GM21367 (cell line): Measurements from ENCODE around the gene TPRN.

Source experiments
- ATAC-seq: cut with Tn5 transposase; IDR thresholded peaks from one replicate; pipeline ENCODE4 v1.9.1; 2021; ENCODE audit not compliant: unreplicated experiment

TPRN gene

DNA sequence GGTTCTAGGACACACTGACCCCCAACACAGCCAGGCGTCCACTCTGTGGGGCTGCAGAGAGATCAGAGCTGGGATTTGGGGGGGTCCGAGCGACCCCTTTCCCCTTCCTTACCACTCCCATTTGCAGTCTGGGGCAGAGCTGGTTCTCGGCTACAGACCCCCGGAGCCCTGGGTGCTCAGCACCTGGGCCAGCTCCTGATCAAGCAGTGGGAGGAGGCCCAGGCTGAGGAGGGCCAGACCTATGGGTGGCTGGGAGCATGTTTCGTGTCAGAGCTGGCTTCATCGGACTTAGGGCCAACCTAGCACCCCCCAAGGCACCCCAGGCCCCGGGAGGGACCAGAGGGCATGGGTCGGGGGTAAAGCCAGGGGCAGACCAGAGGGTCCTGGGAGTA lies 54.0 kb downstream of the TPRN start:
- ATAC-seq: no peak

DNA sequence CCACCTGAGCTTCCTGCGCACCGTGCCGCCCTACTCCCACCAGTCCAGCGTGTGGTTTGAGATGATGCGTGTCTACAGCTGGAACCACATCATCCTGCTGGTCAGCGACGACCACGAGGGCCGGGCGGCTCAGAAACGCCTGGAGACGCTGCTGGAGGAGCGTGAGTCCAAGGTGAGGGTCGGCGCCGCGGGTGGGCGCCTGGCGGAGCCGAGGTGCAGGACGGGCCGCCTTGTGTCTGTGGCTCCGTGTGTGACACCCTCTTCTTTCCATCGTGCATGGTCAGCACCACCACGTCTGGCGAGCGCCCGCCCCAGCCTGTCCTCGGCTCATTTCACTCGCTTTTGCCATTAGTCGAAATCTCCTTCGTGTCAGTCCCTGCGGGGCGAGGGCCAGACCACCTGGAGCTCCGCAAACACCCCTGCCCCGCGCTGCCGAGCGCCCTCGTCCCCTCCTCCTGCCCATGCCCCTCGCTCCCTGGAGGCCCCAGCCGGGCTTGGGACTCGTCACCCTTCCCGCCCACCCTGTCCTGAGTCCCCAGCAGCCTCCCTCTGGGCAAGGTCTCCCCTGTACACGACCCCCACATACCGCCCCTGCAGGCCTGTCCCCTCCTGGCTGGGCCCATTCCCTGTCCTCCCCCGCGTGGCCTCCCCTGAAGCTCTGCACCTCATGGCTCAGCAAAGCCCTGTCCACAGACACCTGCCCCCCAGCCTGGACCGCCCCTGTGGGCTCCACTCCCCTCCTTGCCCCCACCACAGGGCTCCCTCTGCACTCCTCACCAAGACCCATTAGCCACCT lies 54.6 kb downstream of the TPRN start:
- ATAC-seq: no peak

DNA sequence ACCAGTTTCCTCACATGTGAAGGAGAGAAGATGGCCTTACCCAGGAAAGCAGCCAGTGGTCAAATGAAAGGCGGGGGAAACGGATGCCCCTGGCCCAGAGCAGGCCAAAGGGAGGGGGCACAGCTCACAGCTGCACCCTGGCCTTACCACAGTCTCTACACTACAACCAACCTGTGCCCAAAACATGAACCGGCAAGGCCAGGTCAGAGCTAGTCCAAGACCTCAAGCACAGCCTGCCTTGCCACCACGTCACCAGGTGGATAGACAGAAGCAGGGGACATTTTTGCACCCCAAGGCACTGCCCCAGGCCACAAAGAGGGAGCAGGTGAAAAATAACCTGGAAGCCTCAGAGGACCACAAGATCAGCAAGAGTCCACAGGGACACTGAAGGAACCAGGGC lies 57.1 kb downstream of the TPRN start:
- ATAC-seq: no peak

DNA sequence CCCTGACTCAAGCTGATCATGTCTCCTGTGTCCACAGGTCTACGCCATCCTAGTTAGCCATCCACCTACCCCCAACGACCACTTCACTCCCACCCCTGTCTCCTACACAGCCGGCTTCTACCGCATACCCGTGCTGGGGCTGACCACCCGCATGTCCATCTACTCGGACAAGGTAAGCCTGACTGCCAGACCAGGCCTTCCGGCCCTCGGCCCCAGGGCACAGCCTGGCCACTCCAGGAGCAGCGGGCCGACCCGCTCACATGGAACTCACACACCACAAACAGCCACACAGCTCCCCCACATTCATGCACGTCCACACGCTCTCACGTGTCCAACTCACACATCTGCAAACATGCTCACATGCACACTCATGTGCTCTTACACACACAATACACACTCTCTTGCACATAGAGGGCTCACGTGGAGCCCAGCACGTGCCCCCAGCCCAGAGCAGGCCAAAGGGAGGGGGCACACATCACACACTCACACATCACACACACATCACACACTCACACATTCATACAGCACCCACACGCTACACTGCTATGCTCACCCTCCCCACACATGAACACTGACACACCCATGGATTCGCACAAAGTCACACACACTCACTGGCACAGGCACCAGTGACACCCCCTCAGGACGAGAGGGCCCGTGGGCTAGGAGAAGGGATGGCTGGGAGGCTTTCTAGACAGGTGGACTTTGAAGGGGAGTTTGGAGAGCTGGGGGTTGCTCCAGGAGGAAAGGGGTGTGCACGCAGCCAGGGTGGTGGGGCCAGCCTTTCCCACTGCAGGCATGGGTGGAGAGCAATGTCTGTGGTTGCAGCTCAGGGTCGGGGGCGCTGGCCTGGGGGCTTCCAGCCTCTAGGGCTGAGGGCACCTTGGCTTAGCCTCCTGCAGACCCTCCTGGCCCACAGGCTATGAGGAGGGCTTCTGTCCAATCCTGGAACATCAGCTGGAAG lies 58.3 kb downstream of the TPRN start:
- ATAC-seq: no peak
